CD4-positive, alpha-beta T cell treated with Interleukin-6 at 100 ng/mL for 8 hours (primary cell): ENCODE results near the gene CELF2.
"Not testable (repeated sequence)": the region's sequence is repeated elsewhere in the genome, so short reads cannot be mapped to it uniquely, and the experiment has no call there.

ENCODE experiments used
- DNase-seq: peaks from one replicate; pipeline ENCODE4 v3.0.0-alpha.2; 2020; ENCODE audit warnings: mixed read lengths, low spot score

The CELF2 gene

DNA sequence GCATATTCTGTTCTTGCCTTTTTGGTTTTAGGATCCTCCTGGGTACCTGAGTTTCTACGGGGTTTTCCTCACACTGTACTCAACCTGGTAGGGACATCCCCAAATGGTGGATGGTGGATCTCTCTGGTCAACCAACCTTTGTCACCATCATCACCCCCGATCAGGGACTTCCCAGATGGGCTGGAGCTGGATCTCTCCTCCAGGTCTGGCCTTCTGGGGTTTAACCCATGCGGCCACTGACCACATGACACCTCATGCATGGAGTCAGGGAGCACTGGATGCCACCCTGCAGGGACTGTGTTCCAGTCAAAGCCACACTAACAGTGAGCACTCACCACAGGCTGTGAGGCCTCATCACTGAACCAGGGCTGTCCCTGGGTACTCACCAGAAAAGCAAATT lies 80.0 kb downstream of the CELF2 start:
- DNase-seq = no peak

DNA sequence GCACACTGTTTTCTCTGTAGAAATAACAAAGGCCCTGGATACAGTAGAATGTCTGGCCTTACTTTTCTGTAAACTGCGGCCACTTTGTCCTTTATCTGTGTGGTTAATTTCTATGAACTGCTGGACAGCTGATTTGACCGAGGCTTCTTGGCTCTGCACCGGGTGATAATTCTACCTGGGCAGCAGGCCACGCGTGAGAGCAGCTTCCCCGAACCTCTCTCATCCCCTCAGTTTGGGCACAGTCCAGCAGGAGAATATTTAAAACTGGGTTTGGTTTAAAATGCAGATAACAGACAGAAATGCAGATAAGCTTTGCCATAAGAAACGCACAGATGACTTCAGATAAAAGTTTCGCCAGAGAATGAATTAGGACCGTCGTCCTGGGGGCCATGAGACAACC lies 81.0 kb downstream of the CELF2 start:
- DNase-seq = no peak

DNA sequence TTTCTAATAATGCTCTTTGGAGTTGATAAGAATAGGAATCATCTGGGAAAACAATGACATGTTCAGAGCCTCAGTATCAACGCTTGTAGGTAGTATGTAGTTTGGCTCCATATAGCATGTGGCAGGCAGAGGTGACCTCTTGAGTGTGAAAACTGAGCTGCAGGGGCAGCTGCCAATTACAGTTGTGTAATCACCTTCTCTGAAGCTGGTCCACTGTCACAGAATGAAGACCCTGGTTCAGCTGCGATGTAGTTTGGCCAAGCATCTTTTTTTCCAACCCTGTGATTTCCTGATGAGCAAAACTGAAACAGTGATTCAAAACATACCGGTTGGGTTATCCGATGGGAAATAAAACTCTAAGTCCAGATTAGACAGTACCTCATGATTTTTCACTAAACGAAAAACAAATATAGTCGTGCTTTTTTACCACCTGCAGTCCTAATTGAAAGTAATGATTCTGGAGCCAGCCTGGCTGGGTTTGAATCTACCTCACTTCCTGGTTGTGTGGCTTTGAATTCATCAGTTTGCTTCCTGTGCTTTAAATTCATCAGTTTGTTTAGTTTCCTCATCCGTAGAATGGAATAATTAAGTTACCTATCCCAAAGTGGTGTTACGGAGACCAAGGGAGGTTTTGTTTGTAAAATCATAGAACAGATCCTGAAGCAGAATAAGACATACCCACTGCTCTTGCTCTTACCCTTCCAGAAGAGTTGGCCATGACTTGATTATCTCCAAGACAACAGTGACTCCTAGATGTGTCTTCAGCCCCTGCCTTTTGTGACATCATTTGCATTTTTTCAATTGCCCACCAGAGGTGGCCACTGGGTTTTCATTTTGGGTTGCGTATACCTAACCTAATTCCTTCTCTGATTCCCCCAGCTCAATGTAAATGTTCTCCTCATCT lies 87.4 kb downstream of the CELF2 start:
- peak; percentile 15 for DNase-seq

DNA sequence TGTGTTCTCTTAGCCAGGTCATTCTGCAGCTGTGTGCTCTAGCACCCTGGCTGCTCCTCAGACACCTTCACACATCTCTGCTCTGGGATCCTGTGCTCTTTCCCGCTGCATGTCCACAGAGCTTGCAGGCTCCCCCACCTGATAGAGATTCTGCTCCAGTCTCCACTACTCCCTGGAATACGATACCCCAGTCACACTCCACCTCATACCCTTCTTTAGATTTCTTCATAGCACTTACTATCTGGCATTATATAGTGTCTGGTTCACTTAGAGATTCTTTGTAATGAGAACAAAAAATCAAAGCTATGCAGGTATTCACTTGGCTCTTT lies 88.0 kb downstream of the CELF2 start:
- DNase-seq = no peak

DNA sequence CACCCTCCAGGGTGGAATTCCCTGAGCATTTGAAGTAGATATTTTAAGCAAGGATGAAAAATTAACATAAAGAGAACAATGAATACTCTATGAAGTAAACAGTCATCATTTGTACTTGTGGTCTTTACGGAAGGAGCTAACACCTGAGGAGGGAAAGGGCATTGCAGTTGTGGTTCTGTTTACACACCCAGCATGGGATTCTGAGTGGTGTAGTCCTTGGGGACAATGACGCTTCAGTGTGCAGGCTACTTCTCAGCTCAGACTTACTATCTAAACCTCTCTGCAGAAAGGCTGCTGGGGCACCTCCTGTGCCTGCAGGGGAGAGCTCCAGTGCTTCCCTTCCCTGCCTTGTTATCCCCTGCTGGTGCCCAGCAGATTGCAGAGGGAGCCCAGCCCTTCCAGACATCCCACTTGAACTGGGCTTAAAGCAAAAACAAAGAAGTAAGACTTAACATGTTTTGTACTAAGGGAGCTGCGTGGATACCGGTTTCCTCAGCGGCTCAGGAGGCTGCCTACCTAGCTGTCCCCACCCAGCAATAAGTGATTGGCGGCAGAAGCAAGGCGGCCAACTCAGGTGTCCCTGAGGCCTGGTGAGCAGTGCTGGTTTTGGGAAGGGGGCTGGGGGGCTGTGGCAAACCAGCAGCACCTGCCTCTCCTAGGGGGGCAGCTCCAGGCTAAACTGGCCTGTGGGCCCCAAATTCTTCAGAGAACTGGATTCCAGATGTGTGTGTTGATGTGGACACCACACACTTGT lies 89.1 kb downstream of the CELF2 start:
- DNase-seq = no peak

DNA sequence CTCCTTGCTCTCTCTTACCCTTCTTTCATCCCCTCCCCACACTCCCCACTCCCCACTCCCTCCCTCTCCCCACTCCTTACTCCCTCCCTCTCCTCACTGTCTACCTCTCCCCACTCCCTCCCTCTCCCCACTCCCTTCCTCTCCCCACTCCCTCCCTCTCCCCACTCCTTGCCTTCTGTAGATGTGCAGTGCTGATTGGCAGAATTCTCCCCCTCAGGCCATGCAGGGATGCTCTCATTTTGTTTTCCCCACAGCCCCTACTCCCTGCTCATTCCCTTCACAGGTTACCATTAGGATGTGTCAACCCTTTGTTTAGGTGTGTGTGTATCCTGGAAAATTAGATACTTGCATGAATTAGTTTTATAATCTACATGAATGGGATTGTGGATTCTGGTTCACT lies 90.3 kb downstream of the CELF2 start:
- DNase-seq = no peak

DNA sequence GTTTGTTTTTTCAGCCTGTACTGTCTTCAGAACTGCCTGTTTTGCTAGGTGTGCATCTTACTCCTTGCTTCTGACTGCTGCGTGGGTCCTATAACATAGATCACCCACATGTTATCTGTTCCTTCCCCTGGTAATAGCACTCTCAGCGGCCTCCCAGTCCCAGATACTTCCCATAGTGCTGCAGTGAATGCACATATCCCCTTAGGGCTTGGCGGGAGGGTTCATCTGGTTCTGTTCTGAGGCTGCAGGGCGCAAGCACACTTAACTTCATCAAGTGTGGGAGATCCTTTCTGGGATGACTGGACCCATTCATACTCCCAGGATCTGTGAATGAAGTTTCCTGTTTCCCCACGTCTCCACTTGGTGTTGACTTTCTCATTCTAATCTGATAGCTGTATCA lies 90.7 kb downstream of the CELF2 start:
- no peak for DNase-seq

DNA sequence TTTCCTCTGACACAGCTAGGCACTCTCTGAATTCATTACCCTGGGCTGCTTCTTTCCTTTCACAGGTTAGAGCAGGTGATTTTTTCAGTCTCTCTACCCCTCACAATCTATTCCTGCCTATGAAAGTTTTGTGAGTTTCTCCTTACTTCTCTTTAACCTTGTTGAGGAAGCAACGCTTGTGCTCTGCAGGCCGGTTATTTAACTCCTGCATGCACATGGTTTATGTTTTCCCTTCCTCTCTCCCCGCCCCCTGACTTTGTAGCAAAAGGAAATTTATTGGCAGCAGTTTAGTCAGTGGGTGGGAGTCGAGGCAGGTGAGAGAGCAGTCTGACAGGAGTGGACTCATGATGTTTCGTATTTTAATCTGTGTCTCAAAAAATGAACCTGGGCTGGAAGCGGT lies 91.9 kb downstream of the CELF2 start:
- no peak for DNase-seq

DNA sequence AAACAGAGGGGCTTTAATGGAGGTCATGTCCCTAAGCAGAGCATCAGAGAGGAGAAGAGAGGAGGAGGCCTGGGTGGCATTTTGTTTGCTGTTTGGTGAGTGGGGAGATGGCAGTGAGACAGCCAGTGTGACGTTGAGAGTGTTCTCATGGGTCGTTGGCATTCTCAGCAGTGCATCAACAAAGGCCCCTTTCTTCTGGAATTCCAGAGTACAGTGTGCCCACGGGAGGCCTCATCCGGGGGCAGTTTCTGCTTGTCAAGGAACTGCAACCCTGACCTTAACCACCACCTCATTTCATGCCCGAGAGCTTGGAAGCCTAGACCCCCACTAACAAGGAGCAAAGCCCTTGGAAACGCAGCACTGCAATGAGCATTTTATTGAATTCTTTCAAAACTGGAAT lies 92.9 kb downstream of the CELF2 start:
- DNase-seq = no peak

DNA sequence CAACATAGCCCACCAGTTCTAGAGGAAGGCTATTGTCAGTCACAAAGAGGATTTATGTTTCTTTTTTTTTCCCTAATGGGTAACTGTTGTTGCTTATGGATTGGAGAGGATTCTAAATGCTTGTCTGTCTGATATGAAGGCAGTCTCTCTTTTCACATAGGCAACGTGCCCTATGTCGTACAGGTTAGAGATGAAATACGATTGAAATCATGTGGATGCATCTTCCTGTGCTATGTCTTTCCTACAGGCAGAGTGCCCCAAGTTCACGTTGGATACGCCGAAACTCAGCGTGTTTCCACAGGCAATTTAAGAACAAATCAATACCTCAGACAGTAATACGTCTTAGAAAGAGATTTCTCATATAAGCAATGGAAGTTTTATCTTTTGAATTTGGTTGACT lies 93.8 kb downstream of the CELF2 start:
- DNase-seq = no peak

DNA sequence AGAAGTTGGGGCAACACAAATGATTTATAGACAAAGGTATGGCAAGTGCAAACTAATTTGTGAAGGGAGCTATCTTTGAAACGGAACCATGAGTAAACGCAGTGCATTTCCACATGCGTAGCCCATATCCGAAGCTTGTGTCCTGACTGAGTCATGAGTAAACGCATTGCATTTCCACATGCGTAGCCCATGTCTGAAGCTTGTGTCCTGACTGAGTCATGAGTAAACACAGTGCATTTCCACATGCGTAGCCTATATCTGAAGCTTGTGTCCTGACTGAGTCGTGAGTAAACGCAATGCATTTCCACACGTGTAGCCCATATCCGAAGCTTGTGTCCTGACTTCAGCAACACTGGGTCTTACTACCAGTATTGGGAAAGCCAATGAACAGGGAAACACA lies 95.0 kb downstream of the CELF2 start:
- DNase-seq = no peak

DNA sequence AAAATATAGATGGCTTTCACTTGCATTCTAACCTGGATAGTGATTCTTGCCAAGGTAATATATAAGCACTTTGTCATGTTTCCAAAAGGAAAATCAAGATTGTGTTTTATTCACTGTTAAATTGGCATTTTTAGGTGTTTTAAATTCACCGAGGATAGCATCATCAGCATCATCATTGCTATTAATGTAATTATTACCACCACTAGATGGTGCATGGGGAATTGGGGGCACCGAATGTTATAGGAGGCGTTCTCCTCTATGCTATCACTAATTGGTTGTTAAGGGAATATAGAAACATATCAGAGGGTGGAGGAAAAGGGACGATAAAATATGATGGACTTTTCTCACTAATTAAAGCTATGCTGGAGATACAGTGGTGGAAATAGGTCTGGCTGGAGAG lies 95.5 kb downstream of the CELF2 start:
- DNase-seq = peak; percentile 67

DNA sequence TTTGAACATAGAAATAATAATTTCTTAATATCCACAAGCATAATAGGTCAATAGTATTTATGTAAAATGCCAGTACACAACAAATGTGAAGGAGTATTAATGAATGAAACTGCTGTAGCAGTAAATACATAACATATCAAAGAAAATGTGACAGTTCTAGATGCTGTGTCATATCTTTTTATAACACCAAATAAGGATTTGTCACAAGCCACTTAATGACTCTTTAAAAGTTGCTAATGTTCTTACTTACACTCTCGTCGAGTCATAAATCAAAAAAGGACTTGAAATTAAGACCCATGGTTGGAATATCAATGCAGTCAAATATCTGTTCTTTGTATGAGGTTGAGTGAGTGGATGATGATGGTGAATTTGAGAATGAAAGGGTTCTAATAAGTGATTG lies 96.6 kb downstream of the CELF2 start:
- DNase-seq = no peak

DNA sequence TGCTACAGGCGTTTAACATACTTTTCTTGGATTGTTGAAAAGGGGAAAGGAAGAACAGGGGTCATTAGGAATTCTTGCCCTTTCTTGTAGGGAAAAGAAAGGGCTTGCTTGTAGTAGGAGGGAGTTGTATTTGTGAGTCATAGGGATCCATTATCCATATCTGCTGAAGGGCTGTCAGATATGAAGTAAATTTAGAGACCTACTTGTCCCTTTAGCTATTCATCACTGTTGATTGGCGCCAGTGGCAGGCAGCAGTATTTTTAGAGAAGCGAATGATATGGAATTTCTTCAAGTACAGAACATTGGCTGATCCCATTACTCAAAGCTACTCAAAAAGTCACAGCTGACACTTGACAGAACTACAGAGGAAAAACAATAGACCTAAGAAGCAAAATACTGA lies 97.7 kb downstream of the CELF2 start:
- DNase-seq = no peak

DNA sequence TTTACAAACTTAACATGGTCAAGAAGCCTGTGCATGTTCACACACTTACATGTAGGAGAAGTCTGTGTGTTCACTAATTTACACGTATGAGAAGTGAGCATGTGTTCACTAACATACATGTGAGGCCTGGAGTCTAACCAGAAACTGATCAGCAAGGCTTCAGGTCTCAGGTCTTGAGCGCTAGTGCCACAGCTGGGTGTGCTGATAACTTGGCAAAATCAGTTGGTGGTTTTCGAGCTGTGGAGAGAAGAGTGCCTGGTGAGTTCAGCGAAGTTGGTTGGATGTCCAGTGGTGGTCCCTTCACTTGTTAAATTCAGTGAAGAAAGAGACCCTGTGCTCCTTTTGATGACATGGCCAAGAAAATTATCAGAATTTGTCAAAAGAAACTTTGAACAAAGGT lies 98.7 kb downstream of the CELF2 start:
- no peak for DNase-seq

DNA sequence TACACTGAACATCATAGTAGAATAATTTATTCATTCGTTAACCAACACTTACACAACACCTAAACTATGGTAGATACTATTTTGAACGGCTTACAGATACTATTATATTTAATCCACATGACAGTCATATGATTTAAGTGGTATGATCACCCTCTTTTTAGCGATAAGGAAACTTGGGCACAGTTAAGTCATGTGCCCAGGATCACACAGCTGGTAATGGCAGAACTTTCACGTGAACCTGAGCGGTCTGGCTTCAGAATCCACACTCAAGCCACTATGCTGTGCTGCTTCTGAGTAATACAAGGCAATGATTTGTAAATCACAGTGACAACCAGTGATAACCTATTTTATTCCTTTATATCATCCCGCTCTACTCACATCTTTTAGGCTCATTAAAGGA lies 99.1 kb downstream of the CELF2 start:
- DNase-seq = no peak

DNA sequence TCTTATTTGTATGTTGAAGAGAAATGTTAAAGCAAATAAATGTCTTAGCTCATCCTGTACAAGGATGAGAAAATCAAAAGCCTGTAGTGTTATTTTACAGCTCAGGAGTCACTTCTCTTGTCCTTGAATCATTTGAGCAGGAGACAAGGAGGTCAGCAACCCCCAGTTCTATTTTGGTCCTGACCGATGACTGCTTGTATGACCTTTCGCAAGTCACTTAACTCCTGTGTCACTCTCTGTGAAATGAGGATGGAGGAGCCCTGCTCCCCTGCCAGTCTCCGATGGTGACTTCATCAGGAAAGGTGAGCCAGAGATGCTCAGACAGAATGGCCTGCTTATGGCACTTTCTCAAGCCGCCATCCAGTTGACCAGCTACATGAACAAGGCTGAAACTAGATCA lies 101.0 kb downstream of the CELF2 start:
- DNase-seq = no peak

DNA sequence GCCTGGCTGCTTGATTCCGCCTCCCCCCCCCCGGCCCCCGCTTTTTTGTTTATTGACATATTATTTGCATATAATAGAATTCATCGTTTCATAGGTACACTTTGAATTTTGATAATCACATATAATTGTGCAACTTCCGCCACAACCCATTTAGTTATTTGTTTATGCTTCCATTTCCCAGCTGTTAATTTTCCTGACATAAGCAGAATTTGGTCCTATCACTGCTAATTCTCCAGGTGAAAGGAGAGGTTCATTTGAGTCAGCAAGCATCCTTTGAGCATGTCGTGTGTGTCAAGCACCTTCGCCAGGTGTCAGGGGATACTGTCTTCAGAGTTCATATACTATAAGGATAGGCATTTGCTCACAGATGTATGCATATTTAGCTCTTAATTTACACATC lies 102.2 kb downstream of the CELF2 start:
- no peak for DNase-seq

DNA sequence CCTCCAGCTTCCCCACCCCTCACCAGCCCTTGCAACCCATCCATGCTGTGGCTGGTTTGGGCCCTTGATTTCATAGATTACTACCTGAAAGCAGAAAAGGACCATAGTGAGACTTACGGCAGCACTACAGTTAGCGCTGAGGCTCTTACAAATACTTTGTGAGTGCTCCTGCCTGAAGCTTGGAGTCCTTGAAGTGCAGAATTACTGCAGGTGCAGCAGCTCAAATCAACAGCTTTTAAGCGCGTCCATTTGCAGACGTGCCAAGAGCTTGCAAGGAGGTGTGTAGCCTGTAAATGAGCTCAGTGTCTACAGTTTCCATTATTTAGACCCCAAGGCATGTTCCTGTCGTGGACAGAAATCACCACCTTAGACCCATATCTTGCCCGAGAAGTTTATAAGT lies 103.0 kb downstream of the CELF2 start:
- no peak for DNase-seq

DNA sequence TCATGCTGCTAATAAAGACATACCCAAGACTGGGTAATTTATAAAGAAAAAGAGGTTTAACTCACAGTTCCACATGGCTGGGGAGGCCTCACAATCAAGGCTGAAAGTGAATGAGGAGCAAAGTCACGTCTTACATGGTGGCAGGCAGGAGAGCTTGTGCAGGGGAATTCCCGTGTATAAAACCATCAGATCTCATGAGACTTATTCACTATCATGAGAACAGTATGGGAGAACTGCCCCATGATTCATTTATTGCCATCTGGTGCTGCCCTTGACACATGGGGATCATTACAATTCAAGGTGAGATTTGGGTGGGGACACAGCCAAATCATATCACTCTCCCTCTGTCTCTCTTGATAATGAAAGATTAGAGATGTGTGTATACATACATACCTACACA lies 106.2 kb downstream of the CELF2 start:
- DNase-seq = not testable (repeated sequence)

DNA sequence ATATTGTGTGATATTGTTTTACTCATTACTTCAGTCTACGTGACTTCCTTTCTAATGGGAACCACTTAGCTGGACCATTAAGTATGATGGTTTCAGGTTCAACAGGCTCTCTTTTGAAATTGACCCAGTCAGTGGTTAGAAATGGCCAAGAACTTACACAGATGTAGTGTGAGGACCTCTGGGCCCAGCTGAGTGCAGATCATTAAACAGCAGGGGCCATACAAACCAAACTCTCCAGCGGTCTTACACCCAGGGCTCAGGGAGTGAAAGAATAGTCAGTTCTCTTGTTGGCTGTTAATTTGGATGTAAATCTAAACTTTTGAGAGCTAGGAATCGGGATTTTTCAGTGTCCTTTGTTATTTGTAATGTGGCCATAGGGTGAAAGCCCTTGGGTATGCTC lies 107.3 kb downstream of the CELF2 start:
- no peak for DNase-seq

DNA sequence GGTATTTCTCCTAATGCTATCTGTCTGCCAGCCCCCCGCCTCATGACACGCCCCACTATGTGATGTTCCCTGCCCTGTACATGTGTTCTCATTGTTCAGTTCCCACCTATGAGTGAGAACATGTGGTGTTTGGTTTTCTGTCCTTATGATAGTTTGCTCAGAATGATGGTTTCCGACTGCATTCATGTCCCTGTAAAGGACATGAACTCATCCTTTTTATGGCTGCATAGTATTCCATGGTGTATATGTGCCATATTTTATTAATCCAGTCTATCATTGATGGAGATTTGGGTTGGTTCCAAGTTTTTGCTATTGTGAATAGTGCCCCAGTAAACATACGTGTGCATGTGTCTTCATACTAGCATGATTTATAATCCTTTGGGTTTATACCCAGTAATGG lies 109.3 kb downstream of the CELF2 start:
- DNase-seq = not testable (repeated sequence)

DNA sequence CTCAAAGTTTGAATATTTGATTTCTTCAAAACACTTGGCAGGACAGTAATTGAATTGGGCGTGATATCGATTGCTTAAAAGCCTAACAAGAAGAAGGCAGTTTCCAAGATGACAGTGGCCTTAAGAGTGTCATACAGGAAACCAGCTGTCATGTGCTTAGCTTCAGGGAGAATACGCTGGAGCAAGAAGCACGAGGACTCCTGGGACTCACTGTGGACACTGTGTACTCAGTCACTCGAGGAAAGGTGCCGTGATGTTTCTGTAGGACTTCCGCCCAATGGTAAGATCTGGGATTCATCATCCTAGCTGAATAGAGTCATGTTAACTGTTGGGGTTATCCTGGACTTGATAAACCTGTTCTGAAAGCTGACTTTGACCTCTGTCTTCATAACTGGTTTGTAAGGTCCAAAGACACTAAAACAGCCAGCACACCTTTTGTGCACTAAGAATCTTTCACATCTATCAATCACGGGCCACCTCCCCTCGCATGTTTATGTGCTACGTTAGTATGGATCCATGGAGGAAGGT lies 113.5 kb downstream of the CELF2 start:
- no peak for DNase-seq
